Endothelial cell of umbilical vein (primary cell): ENCODE results near the gene NAPB. TPM values are rescaled to one million over a fixed set of nuclear protein-coding genes. Genes with fewer than 3 reads are reported as not detected.

ENCODE experiments used
- BruUV-seq: library from RNA; stranded (reverse); fragments of 400-500 nt; replicated peaks from 2 replicates; lab custom pipeline; 2021; lab: Mats Ljungman, UMichigan
- CTCF ChIA-PET: fragments of 300-600, 350-600 bp; sonication (Branson Sonifier 250); formaldehyde crosslinking; loops from one replicate; lab custom pipeline; 2021; ENCODE audit warnings: antibody characterized with exemption, inconsistent platforms; lab: Charles Lee
- POLR2A ChIA-PET: fragments of 300-600, 350-600 bp; sonication (Branson Sonifier 250); formaldehyde crosslinking; loops from one replicate; lab custom pipeline; 2021; ENCODE audit warnings: antibody characterized with exemption, inconsistent platforms; lab: Charles Lee
- DNase-seq: peaks from one replicate; pipeline ENCODE4 v3.0.0-alpha.2; 2011; ENCODE audit warnings: low read depth, low spot score
- FAIRE-seq: peaks from 2 replicates; lab custom pipeline; 2011; peaks lifted over from hg19 to GRCh38; lab: Jason Lieb, UNC
- H2AFZ ChIP-seq: 2 replicates; pipeline ENCODE4 v1.6.0; 2012; ENCODE audit warnings: low read depth, low read length, control low read depth, inconsistent platforms
- H3K27ac ChIP-seq: 2 replicates; pipeline ENCODE4 v1.5.1; 2011; ENCODE audit warnings: low read depth, mild to moderate bottlenecking, control low read depth, low read length, moderate library complexity; ENCODE audit not compliant: insufficient read depth
- H3K27me3 ChIP-seq, 2 experiments: 2 replicates each; pipeline versions ENCODE4 v1.6.0 to v1.6.1; 2011; ENCODE audit warnings: low read length in 2 of 2, mixed read lengths in 1 of 2; ENCODE audit not compliant: control insufficient read depth in 2 of 2, insufficient read depth in 2 of 2
- H3K36me3 ChIP-seq, 2 experiments: 2 replicates in 1 of 2; 3 replicates in 1 of 2; pipeline ENCODE4 v1.5.1; 2011; ENCODE audit warnings: low read length in 2 of 2, mild to moderate bottlenecking in 1 of 2, moderate library complexity in 1 of 2; ENCODE audit not compliant: control insufficient read depth in 2 of 2, insufficient read depth in 2 of 2; ENCODE audit errors: extremely low read depth in 1 of 2
- H3K4me1 ChIP-seq: 3 replicates; pipeline ENCODE4 v1.5.1; 2011; ENCODE audit warnings: mild to moderate bottlenecking, low read length; ENCODE audit not compliant: control insufficient read depth, insufficient read depth; ENCODE audit errors: extremely low read depth
- H3K4me2 ChIP-seq: 2 replicates; pipeline ENCODE4 v1.6.1; 2011; ENCODE audit warnings: low read length, control low read depth, mixed read lengths; ENCODE audit not compliant: insufficient read depth
- H3K4me3 ChIP-seq, 3 experiments: fragments of 200-600 bp in 1 of 3; sonication (generic), shearing (Covaris generic) in 1 of 3; replicated peaks in 1 of 3; 2 replicates each; pipeline ENCODE4 v1.5.1; 2011 to 2016; ENCODE audit warnings: control low read depth in 3 of 3, low read length in 3 of 3, mild to moderate bottlenecking in 2 of 3, inconsistent platforms in 1 of 3, low read depth in 1 of 3, moderate library complexity in 1 of 3; ENCODE audit not compliant: insufficient read depth in 1 of 3
- H3K79me2 ChIP-seq: 2 replicates; pipeline ENCODE4 v1.6.0; 2012; ENCODE audit warnings: low read length, inconsistent platforms; ENCODE audit not compliant: control insufficient read depth, insufficient read depth
- H3K9ac ChIP-seq: replicated peaks from 2 replicates; pipeline ENCODE3; 2011; ENCODE audit warnings: low read length, control low read depth; ENCODE audit not compliant: insufficient read depth; ENCODE audit errors: extremely low read depth
- H3K9me1 ChIP-seq: replicated peaks from 3 replicates; pipeline ENCODE4 v1.6.0; 2011; ENCODE audit warnings: mild to moderate bottlenecking, low read length; ENCODE audit not compliant: control insufficient read depth, insufficient read depth; ENCODE audit errors: extremely low read depth
- H3K9me3 ChIP-seq: replicated peaks from 2 replicates; pipeline ENCODE4 v1.5.1; 2012; ENCODE audit warnings: low read length, inconsistent platforms; ENCODE audit not compliant: control insufficient read depth, insufficient read depth
- H4K20me1 ChIP-seq: replicated peaks from 2 replicates; pipeline ENCODE3; 2011; ENCODE audit warnings: mild to moderate bottlenecking, low read length; ENCODE audit not compliant: control insufficient read depth, insufficient read depth; ENCODE audit errors: extremely low read depth
- EZH2 ChIP-seq: IDR thresholded peaks from 2 replicates; pipeline ENCODE4 v1.6.1; 2012; ENCODE audit warnings: borderline replicate concordance, low read depth, mild to moderate bottlenecking, moderate library complexity, low read length, inconsistent platforms; ENCODE audit not compliant: severe bottlenecking
- FOS ChIP-seq: IDR thresholded peaks from 2 replicates; pipeline ENCODE4 v1.6.1; 2011; ENCODE audit warnings: mild to moderate bottlenecking, low read length, moderate library complexity, borderline replicate concordance; ENCODE audit not compliant: insufficient read depth
- GATA2 ChIP-seq: IDR thresholded peaks from 2 replicates; pipeline ENCODE4 v1.7.0; 2011; ENCODE audit warnings: low read depth, mild to moderate bottlenecking, moderate library complexity, mixed read lengths, low read length; ENCODE audit not compliant: insufficient read length, insufficient read depth
- JUN ChIP-seq: IDR thresholded peaks from 2 replicates; pipeline ENCODE4 v1.6.1; 2011; ENCODE audit warnings: borderline replicate concordance, low read depth; ENCODE audit not compliant: insufficient read length, insufficient read depth
- MAX ChIP-seq: IDR thresholded peaks from 2 replicates; pipeline ENCODE4 v1.6.1; 2011; ENCODE audit not compliant: insufficient read depth, insufficient read length
- MYC ChIP-seq: IDR thresholded peaks from one replicate; pipeline ENCODE4 v1.6.1; 2011; ENCODE audit warnings: mild to moderate bottlenecking, low read depth, low read length
- POLR2A ChIP-seq: IDR thresholded peaks from 2 replicates; pipeline ENCODE4 v1.6.1; 2012; ENCODE audit warnings: low read depth, mild to moderate bottlenecking, control low read depth, low read length
- POLR2AphosphoS5 ChIP-seq: IDR thresholded peaks from 2 replicates; pipeline ENCODE4 v1.6.1; 2012; ENCODE audit warnings: low read depth, mild to moderate bottlenecking, control low read depth, low read length, moderate library complexity; ENCODE audit not compliant: insufficient read depth
- dilution Hi-C: fragments of 300-500 bp; cut with MboI; formaldehyde crosslinking; loops from one replicate; pipeline ENCODE4 v1.15.0; 2019; ENCODE audit warnings: low sequenced_read_pairs; ENCODE audit not compliant: extremely low pct_ligation_motif_present
- intact Hi-C: fragments of 100-400 bp; cut with micrococcal nuclease; formaldehyde crosslinking; loops from one replicate; pipeline ENCODE4 v1.10.0; 2022
- polyA plus RNA-seq, 4 experiments: library from polyadenylated mRNA; depleted of rRNA in 3 of 4; stranded (reverse) in 3 of 4; unstranded in 1 of 4; fragments of >200 nt; gene quantifications; 2 replicates each; pipeline versions ENCODE4 v1.2.1 to v1.2.3, GENCODE V29; 2011 to 2012; ENCODE audit warnings: missing spikeins in 1 of 4
- total RNA-seq: library from RNA; stranded (reverse); gene quantifications from 2 replicates; pipeline ENCODE4 v1.2.3, GENCODE V29; 2021
- TF ChIP-seq, protein P1 (sequence below), 2 donors: IDR thresholded peaks; 1 replicate in 1 of 2; 2 replicates in 1 of 2; pipeline ENCODE4 v1.5.1; 2011; ENCODE audit warnings: low read length in 2 of 2, mild to moderate bottlenecking in 2 of 2, moderate library complexity in 2 of 2, control low read depth in 1 of 2, inconsistent platforms in 1 of 2, low read depth in 1 of 2; ENCODE audit not compliant: insufficient read depth in 1 of 2; ENCODE audit errors: extremely low read depth in 1 of 2

NAPB gene
- total and polyA plus RNA-seq, 2 donors (not counting 3 experiments of a cell fraction or from before 2014, with no cell fraction given), result 4.7 to 10.1 TPM

GRCh38 chr20:23344336-23344735 lies 77.0 kb downstream of the NAPB start:
- TF ChIP-seq, protein P1, sequence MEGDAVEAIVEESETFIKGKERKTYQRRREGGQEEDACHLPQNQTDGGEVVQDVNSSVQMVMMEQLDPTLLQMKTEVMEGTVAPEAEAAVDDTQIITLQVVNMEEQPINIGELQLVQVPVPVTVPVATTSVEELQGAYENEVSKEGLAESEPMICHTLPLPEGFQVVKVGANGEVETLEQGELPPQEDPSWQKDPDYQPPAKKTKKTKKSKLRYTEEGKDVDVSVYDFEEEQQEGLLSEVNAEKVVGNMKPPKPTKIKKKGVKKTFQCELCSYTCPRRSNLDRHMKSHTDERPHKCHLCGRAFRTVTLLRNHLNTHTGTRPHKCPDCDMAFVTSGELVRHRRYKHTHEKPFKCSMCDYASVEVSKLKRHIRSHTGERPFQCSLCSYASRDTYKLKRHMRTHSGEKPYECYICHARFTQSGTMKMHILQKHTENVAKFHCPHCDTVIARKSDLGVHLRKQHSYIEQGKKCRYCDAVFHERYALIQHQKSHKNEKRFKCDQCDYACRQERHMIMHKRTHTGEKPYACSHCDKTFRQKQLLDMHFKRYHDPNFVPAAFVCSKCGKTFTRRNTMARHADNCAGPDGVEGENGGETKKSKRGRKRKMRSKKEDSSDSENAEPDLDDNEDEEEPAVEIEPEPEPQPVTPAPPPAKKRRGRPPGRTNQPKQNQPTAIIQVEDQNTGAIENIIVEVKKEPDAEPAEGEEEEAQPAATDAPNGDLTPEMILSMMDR (IDR thresholded peaks at IDR 0.05; ENCODE audit: extremely low read depth in 1 of 2, insufficient read depth in 1 of 2, low read depth in 1 of 2, low read length in 2 of 2), result no peak
- TF ChIP-seq POLR2AphosphoS5 (no peak), FOS (no peak), MAX (no peak), EZH2 (no peak), GATA2 (no peak), JUN (no peak), POLR2A (no peak), MYC (no peak)
- dilution Hi-C loops, result no loop called here
- ChIA-PET CTCF (interaction anchor here (0.9 to 8.8 kb wide), 3 partner anchors 109 to 652 kb away, joined by 3 to 152 read pairs (median 4); partner anchors contain the start of gene THBD), POLR2A (interaction anchor here (0.6 kb wide), 1 partner anchor 302 kb away, joined by 3 read pairs; no protein-coding TSS in a partner anchor)
- Histone ChIP-seq H3K4me3 (no peak overlapping the region), H3K9me3 (no peaks in the 10 kb centered on the region), H3K27ac (no peak overlapping the region), H3K9ac (no peak overlapping the region), H3K36me3 (no peaks in the 10 kb centered on the region), H3K79me2 (no peaks in the 10 kb centered on the region), H2AFZ (no peak overlapping the region), H3K27me3 (peaks cover 2 to 3% of the 10 kb centered on the region in 2 experiments), H3K4me2 (no peak overlapping the region), H3K9me1 (no peaks in the 10 kb centered on the region), H3K4me1 (peaks cover 3% of the 10 kb centered on the region), H4K20me1 (no peaks in the 10 kb centered on the region)
- BruUV-seq, result no TSS peak
- intact Hi-C loops, result no loop called here
- FAIRE-seq (no peak), DNase-seq (no peak)
